ENCODE measurements around the gene ARHGAP44.

DNA sequence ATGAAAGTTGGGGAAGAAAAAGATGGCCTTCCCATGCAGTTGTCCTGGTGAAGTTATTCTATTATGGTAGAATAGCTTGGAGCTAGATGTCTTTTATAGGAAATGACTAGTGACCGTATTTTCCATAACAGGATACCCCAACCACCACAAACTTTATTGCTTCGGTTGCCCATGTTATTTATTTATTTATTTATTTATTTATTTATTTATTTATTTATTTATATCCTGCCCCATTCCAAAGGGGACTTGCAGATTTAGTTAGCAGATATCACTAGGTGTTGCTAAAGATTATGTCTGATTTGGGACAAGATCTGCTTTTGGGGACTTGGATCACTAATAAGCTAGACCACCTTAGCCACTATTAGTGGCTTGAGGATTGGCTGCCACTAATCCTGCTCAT is 68.3 kb downstream of the ARHGAP44 start:
- TF ChIP-seq YY1 (IDR thresholded peaks at IDR 0.05; ENCODE audit: insufficient read depth, insufficient read length) (no peak), ZNF274 (IDR thresholded peaks at IDR 0.05; ENCODE audit: low read depth, low read length) (no peak), SUZ12 (IDR thresholded peaks at IDR 0.05; ENCODE audit: extremely low read depth, insufficient read depth, insufficient read length) (no peak)
